Heart left ventricle (tissue), 16 donors: ENCODE data around the gene LMBRD1. TPM values are rescaled to one million over a fixed set of nuclear protein-coding genes. Genes with fewer than 3 reads are reported as not detected.

Experiments used
- ATAC-seq, 4 donors: fragments of 200-7000 bp; cut with Tn5 transposase; one replicate each; pipeline ENCODE4 v1.9.1; 2020 to 2022; ENCODE audit warnings: moderate library complexity in 4 of 4, mild to moderate bottlenecking in 3 of 4, moderate number of reproducible peaks in 1 of 4
- DNase-seq, 5 donors: peaks; one replicate each; pipeline ENCODE4 v3.0.0-alpha.2; 2020
- H3K27ac ChIP-seq, 12 donors: fragments of 200-600 bp; sonication (generic) in 4 of 12; one replicate each; pipeline versions ENCODE4 v1.5.0 to v1.8.0; 2016 to 2022; ENCODE audit warnings: mild to moderate bottlenecking in 2 of 12
- H3K27me3 ChIP-seq, 9 donors: fragments of 200-600 bp; sonication (generic) in 2 of 9; one replicate each; pipeline versions ENCODE4 v1.5.1 to v1.8.0; 2016 to 2022; ENCODE audit warnings: mild to moderate bottlenecking in 3 of 9
- H3K36me3 ChIP-seq, 9 donors: fragments of 200-600 bp; sonication (generic) in 2 of 9; one replicate each; pipeline versions ENCODE4 v1.5.0 to v1.8.0; 2018 to 2022; ENCODE audit warnings: mild to moderate bottlenecking in 2 of 9
- H3K4me1 ChIP-seq, 12 donors: fragments of 200-600 bp; sonication (generic) in 4 of 12; one replicate each; pipeline versions ENCODE4 v1.5.0 to v1.8.0; 2016 to 2022; ENCODE audit warnings: mild to moderate bottlenecking in 3 of 12
- H3K4me3 ChIP-seq, 12 donors: fragments of 200-600 bp; sonication (generic) in 4 of 12; one replicate each; pipeline versions ENCODE4 v1.5.0 to v1.8.0; 2017 to 2022; ENCODE audit warnings: mild to moderate bottlenecking in 9 of 12, moderate library complexity in 4 of 12
- H3K9me3 ChIP-seq, 12 donors: fragments of 200-600 bp; sonication (generic) in 4 of 12; one replicate each; pipeline versions ENCODE4 v1.5.0 to v1.8.0; 2016 to 2022; ENCODE audit warnings: mild to moderate bottlenecking in 1 of 12
- CTCF ChIP-seq, 12 donors: fragments of 200-600 bp; sonication (generic) in 4 of 12; IDR thresholded peaks; one replicate each; pipeline versions ENCODE4 v1.5.0 to v1.8.0; 2018 to 2022; ENCODE audit warnings: antibody characterized with exemption in 12 of 12, mild to moderate bottlenecking in 5 of 12
- POLR2A ChIP-seq, 2 donors: fragments of 450-650 bp; IDR thresholded peaks; one replicate each; pipeline ENCODE4 v1.6.1; 2017; ENCODE audit warnings: antibody characterized with exemption in 2 of 2, mild to moderate bottlenecking in 2 of 2, moderate library complexity in 2 of 2
- WGBS, 4 donors: extraction: QIAGEN DNeasy Blood & Tissue Kit in 2 of 4; methylation state at CpG; one replicate each; pipeline versions ENCODE4 v1.1.5 to v1.1.7; 2013 to 2018; 5-methylcytosine and 5-hydroxymethylcytosine counted together
- intact Hi-C, 10 donors: fragments of 100-400 bp; cut with DNase I; formaldehyde crosslinking; loops; one replicate each; pipeline versions ENCODE4 v1.11.1 to v1.14.2; 2022
- polyA plus RNA-seq, 2 donors: library from polyadenylated mRNA; stranded (reverse); fragments of 200-250 nt; gene quantifications; one replicate each; pipeline ENCODE4 v1.2.3, GENCODE V29; 2013
- total RNA-seq, 9 donors: library from RNA; depleted of rRNA in 2 of 9; stranded (reverse); fragments of >200 nt in 2 of 9; fragmentation: NEBNext Ultra II Directional in 3 of 9; extraction: Animal tissue kit (Norgen Biotek cat#: 25700) in 3 of 9; gene quantifications; one replicate each; pipeline versions ENCODE4 v1.1.0 to v1.2.4, GENCODE V29; 2016 to 2023
- donor health status: ischemic (EF 13 %, LVEDD 7.1; RV severe dilation, severe dysfunction).
- donor health status: healthy with polysubstance abuse.
- donor health status: DM: no; HTN: yes; CAD: no.
- donor health status: DM: no; HTN: no; CAD: no.
- donor health status: ischemic (EF 25% LVEDD 6.9; RV normal size, moderate dysfunction).
- donor health status: ischemic (EF 25% LVEDD 5.7; RV mildly dilated, moderate dysfunction).
- donor health status: healthy.
- donor health status: DM: yes; HTN: yes; CAD: no.
- donor health status: ischemic (EF 35%, LVEDD 5.7; RV mildly dilated, moderate dysfunction).
- donor health status: nonischemic (EF 11% LVEDD 7.7; RV severe dilation, severe dysfunction).
- donor health status: DM: yes; HTN: yes; CAD: no.
- donor health status: PGD.
- donor health status: ischemic (EF 29% LVEDD 5.4; RV normal size, mild dysfunction).
- donor health status: nonischemic (EF 23%, LVEDD 6.1; RV moderate dilation, normal function).

LMBRD1 gene
- total and polyA plus RNA-seq, 11 donors = 37.0 to 53.6 (median 45.1) TPM

- intact Hi-C loops = no loop called here
- DNase-seq (no peak), ATAC-seq (no peak)
- Histone ChIP-seq H3K9me3 (no peaks in the 10 kb centered on the region), H3K27me3 (no peaks in the 10 kb centered on the region), H3K36me3 (peaks cover 0 to 49% (median 19%) of the 10 kb centered on the region in 9 donors), H3K27ac (no peak overlapping the region), H3K4me1 (no peaks in the 10 kb centered on the region), H3K4me3 (no peak overlapping the region)
- no peak for TF ChIP-seq CTCF (IDR thresholded peaks at IDR 0.05)
Observed at GRCh38 chr6:69693762-69694161, 103.0 kb downstream of the LMBRD1 start.

- H3K4me1 ChIP-seq = no peaks in the 10 kb centered on the region
- intact Hi-C loops = no loop called here
- no peaks in the 10 kb centered on the region for H3K9me3 ChIP-seq
- H3K4me3 ChIP-seq = no peak overlapping the region
- ATAC-seq (no peak), DNase-seq (no peak)
- 92 to 96% (median 94%) methylated on average over 1 of the region's 1 CpG for WGBS, 4 donors
- H3K36me3 ChIP-seq = peaks cover 0 to 31% (median 0%) of the 10 kb centered on the region in 9 donors
- no peak overlapping the region for H3K27ac ChIP-seq
- TF ChIP-seq POLR2A (IDR thresholded peaks at IDR 0.05) = no peak
- no peak for TF ChIP-seq CTCF (IDR thresholded peaks at IDR 0.05)
- no peaks in the 10 kb centered on the region for H3K27me3 ChIP-seq
Observed at GRCh38 chr6:69690986-69691385, 105.8 kb downstream of the LMBRD1 start.

GRCh38 chr6:69680302-69680701 lies 116.5 kb downstream of the LMBRD1 start:
- no peak for ATAC-seq
- DNase-seq = no peak
- H3K27ac ChIP-seq = no peak overlapping the region
- no peak for TF ChIP-seq CTCF (IDR thresholded peaks at IDR 0.05)
- TF ChIP-seq POLR2A (IDR thresholded peaks at IDR 0.05) = no peak
- no peaks in the 10 kb centered on the region for H3K9me3 ChIP-seq
- 97 to 100% (median 99%) methylated on average over 1 of the region's 1 CpG for WGBS, 4 donors
- peaks cover 0 to 23% (median 18%) of the 10 kb centered on the region in 9 donors for H3K36me3 ChIP-seq
- intact Hi-C loops = no loop called here
- no peak overlapping the region for H3K4me3 ChIP-seq
- H3K27me3 ChIP-seq = no peaks in the 10 kb centered on the region
- peaks cover 0 to 2% (median 0%) of the 10 kb centered on the region in 12 donors for H3K4me1 ChIP-seq

DNA sequence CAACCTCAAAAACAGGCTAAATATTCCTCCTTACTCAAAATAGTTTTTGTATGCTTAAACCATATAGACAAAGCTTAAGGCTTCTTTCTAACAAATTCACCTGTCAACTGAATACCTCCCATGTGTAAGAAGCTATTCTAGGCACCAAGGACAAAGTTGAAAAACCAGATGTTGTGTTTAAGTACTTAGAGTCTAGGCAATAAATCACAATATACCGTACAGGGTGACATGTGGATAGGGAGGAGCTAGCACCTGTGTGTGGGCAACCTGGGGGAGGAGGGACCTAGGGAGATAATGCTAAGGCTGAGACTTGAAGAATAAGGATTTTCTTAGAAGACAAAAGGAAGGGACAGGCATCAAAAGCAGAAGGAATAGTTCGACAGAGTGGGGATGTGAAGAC lies 123.5 kb downstream of the LMBRD1 start:
- peaks cover 0 to 74% (median 61%) of the 10 kb centered on the region in 9 donors for H3K36me3 ChIP-seq
- H3K4me1 ChIP-seq = no peaks in the 10 kb centered on the region
- TF ChIP-seq POLR2A (IDR thresholded peaks at IDR 0.05) (no peak), CTCF (IDR thresholded peaks at IDR 0.05) (no peak)

More for the DNA sequence above, 123.5 kb downstream of the LMBRD1 start:
- no peaks in the 10 kb centered on the region for H3K27me3 ChIP-seq
- 75 to 88% (median 78%) methylated on average over 2 of the region's 2 CpGs for WGBS, 4 donors
- no peak overlapping the region for H3K27ac ChIP-seq
- H3K4me3 ChIP-seq = no peak overlapping the region
- DNase-seq = no peak
- no peak for ATAC-seq
- no peaks in the 10 kb centered on the region for H3K9me3 ChIP-seq
- intact Hi-C loops = no loop called here
